T-helper 1 cell (primary cell): ENCODE results near the gene SFXN4.
"Not testable (repeated sequence)": the region's sequence is repeated elsewhere in the genome, so short reads cannot be mapped to it uniquely, and the experiment has no call there.

Experiments used
- DNase-seq, 5 donors: peaks; one replicate each; pipeline ENCODE4 v3.0.0-alpha.2; 2012 to 2020

The SFXN4 gene

GRCh38 chr10:119107106-119107505 is 58.4 kb downstream of the SFXN4 start:
- DNase-seq: not testable (repeated sequence)

DNA sequence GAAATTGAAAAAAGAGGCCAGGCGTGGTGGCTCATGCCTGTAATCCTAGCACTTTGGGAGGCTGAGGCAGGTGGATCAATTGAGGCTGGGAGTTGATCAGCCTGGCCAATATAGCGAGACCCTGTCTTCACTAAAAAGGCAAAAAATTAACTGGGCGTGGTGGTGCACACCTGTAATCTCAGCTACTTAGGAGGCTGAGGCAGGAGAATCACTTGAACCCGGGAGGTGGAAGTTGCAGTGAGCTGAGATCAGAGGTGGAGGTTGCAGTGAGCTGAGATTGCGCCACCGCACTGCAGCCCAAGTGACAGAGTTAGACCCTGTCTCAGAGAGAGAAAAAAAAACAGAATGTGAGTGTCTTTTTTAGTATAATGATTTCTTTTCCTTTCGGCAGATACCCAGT is 59.6 kb downstream of the SFXN4 start:
- not testable (repeated sequence) for DNase-seq

DNA sequence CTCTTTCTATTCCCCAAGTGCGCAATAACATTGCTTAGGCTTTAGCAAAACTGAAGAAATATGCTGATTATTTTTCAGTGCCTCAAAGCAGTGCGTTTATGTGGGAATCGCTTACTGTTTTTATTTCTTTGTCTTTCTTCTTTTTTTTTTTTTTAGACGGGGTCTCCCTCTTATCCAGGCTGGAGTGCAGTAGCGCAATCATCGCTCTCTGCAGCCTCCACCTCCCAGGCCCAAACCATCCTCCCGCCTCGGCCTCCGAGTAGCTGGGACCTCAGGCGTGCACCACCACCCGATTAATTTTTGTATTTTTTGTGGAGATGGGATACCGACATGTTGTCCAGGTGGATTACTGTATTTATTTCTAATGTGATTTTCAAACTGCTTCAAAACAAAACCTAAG is 60.4 kb downstream of the SFXN4 start:
- DNase-seq: no peak

- DNase-seq: no peak
Observed at GRCh38 chr10:119104654-119105015, 60.9 kb downstream of the SFXN4 start.

DNA sequence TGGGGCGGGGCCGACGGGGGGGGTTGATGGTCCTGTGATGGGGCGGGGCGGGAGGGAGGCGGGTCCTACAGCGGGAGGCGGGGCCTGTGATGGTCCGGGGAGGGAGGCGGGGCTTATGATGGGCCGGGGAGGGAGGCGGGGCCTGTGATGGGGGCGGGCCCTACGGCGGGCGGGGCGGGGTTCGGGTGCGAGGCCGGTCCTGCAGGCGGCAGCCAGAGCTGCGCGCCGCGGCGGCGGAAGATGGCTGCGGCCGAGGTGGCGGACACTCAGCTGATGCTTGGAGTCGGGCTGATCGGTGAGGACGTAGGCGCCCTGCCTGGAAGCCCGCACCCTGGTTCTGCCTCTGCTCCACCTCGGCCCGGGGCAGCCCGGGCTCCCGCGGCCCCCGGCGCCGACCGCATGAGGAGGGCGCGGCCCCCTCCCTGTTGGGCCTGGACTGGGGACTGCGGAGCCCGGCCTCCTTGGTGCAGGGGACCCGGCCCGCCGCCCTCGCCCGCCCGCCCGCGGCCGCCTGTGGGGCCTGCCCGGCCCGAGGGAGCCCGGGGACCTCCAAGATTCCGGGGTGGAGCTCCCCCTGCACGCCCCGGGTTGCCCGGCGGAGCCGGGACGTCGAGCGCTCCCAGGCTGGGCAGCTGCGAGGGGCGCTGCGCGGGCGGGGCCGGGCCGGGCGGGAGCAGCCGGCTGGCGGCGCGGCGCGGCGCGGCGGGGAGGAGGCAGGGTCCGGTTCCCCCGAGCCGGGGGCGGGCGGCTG is 61.4 kb downstream of the SFXN4 start, which contains the start of gene DENND10:
Gene DENND10, plus strand, starts transcription at position 211 of the 751 bp plus-strand sequence. Its CDS starts 30 bp downstream, at position 241.
- peak; percentile 64 to 81 (median 74) for DNase-seq

- DNase-seq: no peak
Observed at GRCh38 chr10:119103241-119103902, 62.1 kb downstream of the SFXN4 start.

DNA sequence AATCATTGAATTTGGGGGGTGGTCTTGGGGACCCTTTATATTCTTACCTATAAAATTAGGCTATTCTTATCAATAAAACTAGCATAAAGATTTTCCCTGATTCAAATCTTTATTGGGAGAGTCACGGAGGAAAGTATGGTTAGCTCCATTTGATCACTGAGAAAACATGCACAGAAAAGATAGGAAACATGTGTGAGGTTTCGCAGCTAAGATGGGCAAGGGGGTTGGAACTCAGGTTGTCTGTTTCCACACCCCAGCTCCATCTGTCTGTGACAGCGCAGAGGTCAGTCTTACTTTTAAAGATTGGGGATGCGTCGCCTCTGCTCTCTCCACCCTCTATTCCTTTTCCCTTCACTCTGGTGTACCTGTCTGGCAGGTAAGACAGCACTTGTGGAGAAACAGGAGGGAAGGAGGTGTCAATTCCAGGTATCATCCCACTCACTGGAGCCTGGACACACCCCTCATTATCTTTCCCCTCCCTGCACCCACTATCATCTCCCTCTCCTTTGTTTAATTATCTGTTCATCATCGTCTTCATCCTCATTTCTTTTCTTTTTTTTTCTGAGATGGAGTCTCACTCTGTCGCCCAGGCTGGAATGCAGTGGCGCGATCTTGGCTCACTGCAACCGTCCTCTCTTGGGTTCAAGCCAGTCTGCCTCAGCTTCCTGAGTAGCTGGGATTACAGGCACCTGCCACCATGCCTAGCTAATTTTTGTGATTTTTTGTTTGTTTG is 64.0 kb downstream of the SFXN4 start:
- no peak for DNase-seq

- DNase-seq: no peak
Observed at GRCh38 chr10:119100434-119101238, 64.9 kb downstream of the SFXN4 start.

- DNase-seq: no peak
Observed at GRCh38 chr10:119098576-119098975, 66.9 kb downstream of the SFXN4 start.

DNA sequence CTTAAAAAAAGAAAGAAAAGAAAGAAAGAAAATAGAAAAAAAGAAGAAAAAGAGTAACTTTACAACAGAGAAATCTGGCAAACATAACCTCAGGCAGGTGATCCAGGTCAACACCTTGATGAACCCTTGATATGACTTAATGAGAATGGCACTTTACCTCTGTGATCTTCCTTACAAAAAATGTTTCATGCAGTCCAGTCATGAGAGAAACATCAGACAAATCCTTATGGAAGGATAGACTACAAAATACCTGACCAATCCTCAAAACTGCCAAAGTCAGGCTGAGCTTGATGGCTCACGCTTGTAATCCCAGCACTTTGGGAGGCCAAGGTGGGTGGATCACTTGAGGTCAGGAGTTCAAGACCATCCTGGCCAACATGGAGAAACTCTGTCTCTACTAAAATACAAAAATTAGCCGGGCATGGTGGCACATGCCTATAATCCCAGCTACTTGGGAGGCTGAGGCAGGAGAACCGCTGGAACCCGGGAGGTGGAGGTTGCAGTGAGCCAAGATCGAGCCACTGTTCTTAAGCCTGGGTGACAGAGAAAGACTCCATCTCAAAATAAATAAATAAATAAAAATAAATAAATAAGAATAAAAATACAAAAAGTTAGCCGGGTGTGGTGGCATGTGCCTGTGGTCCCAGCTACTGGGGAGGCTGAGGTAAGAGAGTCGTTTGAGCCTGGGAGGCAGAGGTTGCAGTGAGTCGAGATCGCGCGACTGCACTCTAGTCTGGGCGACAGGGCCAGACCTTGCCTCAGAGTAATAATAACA is 68.7 kb downstream of the SFXN4 start:
- DNase-seq: not testable (repeated sequence)

DNA sequence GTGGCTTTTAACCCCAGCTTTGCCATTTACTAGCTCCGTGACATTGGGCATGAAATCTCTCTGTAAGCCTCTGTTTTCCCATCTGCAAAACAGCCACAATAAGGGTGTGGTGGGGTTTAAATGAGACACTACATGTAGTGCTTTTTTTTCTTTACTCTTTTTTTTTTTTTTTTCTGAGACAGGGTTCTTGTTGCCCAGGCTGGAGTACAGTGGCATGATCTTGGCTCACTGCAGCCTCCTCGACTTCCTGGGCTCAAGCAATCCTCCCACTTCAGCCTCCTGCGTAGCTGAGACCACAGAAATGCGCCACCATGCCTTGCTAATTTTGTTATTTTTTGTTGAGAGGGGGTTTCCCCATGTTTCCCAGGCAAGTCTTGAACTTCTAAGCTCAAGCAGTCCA is 69.9 kb downstream of the SFXN4 start:
- peak in 1 of 5 donors; percentile 61 for DNase-seq

DNA sequence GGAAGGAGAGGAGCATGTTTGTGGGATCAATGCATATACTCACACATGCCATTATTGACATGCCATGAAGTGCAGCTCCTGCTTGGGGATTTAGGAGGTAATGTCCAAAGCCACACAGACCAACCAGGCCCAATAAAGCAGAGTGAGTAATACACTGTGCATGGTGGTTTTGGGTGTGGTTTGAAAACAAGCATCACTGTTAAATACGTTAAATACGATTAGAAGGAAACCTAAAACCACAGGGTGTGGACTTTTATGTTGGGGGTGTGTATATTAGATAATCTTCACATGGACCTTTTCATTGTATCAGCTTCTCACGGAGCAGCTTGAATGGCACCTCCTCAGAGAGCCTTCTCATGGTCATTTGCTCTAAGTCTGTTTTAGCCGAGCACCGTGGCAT is 74.5 kb downstream of the SFXN4 start:
- DNase-seq: peak; percentile 16 to 91 (median 47)
